HG02678 (cell line): ENCODE results near the gene ALPK1.

Source experiments
- ATAC-seq: cut with Tn5 transposase; IDR thresholded peaks from one replicate; pipeline ENCODE4 v1.9.1; 2021; ENCODE audit warnings: mild to moderate bottlenecking, moderate library complexity; ENCODE audit not compliant: unreplicated experiment

The ALPK1 gene

DNA sequence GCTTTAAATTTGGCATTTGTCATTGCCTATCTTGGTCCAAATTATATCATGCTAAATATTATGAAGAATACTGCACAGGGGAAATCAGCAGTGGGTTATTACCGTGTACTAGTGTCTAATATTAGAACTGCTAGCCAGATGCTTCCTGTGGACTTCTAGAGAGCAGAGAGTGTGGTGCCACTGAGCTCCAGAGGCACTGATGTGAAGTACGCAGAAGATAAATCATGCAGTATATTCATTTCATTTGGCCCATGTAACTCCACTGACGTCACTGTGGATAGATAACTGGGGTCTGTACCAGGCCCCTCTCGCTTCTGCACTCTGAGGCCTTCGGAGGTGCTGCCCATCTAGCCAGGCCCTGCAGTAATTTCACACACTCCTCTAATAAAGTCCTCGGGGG lies 80.0 kb downstream of the ALPK1 start:
- no peak for ATAC-seq

DNA sequence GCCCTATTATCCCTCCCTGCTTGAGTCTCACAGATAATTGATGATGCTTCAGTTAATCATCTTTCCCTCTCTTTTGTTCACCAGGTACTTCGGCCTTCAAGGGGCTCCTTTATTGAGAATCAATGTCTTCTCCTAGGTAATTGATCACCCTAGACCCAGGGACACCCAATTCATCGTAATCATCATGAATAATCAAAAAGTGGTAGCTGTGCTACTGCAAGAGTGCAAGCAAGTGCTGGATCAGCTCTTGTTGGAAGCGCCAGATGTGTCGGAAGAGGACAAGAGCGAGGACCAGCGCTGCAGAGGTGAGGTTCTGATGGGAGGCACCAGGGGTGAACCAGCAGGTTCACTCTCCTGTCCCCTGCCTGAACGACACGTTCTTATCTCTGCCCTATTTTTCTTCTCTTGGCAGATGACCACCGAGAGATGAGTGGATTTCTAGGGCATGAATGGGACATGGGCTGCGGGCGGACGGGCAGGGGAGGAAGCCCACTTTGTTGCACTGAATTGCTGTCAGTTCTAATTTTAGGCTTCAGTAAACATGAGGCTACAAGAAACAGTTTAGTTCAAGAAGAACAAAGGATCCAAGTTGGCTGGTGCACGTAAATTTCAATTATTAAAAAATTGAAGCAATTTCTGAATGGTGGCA lies 80.5 kb downstream of the ALPK1 start:
- no peak for ATAC-seq

GRCh38 chr4:112378243-112378620 lies 81.1 kb downstream of the ALPK1 start:
- ATAC-seq: no peak

DNA sequence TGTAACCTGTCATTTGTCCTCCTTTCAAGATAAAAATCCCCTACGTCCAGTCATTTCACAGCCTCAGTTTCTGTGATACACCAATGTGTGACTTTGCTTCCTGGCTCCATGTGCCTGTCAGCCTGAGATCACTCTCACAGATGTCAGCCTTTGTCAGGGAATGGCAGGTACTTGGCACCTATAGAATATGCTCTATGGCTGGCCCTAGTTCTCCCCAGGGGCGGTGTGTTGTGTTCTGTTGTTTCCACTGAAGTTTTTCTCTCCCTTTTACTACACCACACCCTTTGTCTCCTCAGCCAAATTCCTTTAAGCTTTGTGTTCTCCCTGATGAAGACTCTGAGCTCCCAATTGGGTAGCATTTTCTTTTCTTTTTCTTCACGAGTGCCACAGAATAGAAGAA lies 81.7 kb downstream of the ALPK1 start:
- ATAC-seq: no peak

DNA sequence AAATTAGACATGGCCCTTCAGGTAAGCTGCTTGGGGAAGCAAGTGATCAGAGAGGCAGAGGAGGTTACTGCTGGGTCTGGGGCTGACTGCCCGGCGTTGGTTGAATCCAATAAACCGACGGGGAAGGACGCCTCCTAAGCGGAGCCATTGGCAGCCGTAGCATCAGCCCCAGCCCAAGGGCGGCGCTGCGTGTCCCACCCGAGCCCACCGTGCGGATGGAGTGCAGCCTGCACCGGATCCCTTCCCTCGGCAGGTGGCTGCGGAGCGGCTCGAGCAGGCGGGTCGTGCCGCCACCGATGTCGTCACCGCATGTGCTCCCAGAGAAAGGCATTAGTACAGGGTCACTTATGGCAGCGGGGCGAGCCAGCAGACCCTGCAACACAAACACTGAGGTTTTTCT lies 82.1 kb downstream of the ALPK1 start:
- no peak for ATAC-seq

GRCh38 chr4:112381996-112382692 lies 85.0 kb downstream of the ALPK1 start:
- no peak for ATAC-seq

- ATAC-seq: no peak
These were observed 88.9 kb downstream of the ALPK1 start for GRCh38 chr4:112386071-112386470.

DNA sequence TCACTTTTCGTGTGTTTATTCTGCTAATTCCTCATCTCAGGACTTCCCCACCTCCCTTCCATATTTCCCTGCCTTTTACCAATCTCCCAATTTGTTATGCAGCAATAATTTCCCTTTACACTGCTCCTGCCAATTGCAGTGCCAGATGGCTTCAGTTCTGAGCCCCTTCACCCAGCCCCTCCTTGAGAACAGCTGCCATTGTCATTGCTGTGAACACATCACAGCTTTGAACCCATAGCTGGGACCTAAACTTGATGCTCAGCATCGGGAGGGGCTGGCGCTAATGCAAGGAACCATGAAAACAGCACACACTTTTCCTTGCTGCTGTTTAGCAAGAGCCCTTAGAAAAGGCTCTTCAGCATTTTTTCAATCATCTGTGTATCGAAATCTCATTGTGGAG lies 104.9 kb downstream of the ALPK1 start:
- ATAC-seq: no peak

DNA sequence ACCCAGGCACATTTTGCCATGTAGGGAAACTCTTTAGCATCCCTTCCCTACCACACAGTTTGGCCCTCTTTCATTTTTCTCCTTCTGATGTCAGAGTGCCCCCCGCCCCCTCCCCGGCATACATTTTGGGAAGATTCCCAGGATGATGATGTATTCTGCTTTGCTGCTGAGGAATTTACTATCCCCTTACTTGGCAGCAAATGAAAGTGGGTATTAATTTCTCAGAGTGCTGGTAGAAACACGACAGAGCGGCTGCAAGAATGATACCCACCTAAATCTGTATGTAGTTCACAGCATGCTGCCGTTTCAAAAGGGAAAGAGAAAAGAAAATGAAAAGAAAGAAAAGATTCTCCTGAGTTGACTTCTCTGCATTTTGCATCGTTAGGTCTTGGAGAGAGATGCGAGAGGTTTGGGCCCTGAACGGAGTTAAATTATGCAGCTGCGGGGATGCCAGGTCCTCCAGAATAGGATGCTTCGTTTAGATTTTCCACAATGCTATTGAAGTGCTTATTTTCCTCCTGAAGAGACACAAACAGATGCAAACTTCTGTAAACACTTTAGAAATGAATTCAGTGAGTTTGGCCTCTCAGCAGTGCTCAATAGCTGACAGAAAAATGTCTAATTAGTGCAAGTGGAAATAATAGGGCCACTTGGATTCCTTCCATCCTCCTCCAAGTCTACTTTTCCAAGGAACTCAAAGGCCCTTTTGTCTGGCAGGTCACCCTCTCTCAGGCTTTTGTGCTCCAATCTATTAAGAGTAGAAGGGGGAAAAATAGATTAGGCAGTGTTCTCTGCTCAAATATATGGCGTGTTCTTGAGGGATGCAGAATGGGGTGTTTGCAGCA lies 106.2 kb downstream of the ALPK1 start:
- ATAC-seq: no peak

- ATAC-seq: no peak
These were observed 113.2 kb downstream of the ALPK1 start for GRCh38 chr4:112410364-112410763.

DNA sequence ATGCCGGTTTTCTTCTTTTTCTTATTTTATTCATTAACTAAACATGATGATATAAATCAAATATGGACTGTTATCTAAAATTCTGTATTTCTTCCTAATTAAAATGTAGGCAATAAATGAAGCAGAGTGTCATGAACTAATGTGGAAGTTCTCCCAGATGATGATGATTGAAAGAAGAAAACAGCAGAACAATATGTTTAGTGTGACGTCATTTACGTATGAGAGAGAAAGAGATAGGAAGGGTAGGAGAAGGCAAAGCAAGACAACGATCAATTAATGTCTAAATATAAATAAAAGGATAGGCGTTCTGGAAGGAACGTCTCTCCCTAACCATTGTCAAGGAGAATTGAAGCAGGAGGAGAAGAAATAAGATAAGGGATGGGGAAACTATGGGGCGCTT lies 113.6 kb downstream of the ALPK1 start:
- ATAC-seq: no peak

DNA sequence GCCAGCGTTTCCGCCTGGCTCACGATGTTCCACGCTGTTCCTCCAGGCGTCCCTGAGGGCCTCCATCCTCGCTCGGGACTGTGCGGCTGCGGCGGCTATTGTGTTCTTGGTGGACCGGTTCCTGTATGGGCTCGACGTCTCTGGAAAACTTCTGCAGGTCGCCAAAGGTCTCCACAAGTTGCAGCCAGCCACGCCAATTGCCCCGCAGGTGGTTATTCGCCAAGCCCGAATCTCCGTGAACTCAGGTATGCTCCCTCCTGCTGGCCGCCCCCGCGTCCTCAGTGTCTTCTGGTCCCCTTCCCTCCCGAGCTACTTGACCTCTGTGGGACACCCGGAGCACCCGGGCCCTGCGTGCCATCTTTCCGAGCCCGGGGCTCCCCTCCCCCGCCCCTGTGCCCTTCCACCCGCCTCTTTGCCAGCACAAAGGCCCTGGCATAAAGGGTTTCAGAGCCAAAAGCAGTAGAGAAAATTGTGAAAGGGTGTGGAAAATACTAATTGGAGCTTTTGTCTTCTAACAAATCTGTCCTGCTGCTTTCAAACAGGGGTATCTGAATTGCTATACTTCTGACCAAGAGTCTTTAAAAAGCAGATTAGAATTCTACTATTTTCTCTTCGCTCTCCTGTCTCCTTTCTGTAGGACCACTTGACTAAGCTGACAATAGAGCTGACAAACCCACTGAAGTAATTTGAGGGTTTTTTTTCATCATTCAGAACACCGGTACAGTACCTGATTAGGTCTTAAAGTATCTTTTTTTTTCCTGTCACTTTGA lies 114.8 kb downstream of the ALPK1 start:
- no peak for ATAC-seq

GRCh38 chr4:112416464-112416863 lies 119.3 kb downstream of the ALPK1 start:
- no peak for ATAC-seq

DNA sequence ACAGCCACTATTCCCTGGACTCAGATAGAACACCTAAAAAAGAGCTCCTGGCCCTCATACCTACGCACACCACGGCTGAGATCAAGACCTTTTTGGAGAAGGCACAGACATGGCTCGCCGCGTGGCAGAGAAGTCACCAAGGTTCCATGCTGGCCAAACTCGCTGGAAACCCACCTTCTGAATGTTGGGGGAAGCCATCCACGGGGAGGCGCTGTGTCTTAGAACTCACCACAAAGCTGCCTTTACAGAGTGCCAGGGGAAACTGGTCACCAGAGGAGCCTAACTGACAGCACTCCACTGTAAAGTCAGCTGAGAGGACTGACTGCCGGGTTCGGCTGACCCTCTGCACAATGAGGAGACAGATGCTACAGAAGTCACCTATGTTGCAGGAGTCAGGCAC lies 120.9 kb downstream of the ALPK1 start:
- ATAC-seq: no peak

GRCh38 chr4:112421911-112422310 lies 124.7 kb downstream of the ALPK1 start:
- no peak for ATAC-seq

DNA sequence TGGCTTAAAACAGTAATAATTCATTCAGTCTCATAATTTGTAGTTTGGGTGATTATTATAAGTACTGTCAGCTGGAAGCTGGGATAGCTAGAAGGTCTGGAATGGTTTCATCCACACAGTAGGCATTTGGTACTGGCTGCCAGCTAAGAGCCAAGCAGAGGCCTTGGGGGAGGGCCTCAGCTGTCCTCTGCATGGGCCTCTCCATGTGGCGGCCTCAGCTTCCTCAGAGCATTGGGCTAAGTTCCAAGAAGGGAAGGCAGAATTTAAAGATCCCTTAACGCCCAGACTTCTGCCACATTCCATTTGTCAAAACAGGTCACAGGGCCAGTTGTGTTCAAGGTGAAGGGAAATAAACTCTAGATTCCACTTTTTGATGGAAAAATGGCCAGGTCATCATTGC lies 125.5 kb downstream of the ALPK1 start:
- no peak for ATAC-seq

DNA sequence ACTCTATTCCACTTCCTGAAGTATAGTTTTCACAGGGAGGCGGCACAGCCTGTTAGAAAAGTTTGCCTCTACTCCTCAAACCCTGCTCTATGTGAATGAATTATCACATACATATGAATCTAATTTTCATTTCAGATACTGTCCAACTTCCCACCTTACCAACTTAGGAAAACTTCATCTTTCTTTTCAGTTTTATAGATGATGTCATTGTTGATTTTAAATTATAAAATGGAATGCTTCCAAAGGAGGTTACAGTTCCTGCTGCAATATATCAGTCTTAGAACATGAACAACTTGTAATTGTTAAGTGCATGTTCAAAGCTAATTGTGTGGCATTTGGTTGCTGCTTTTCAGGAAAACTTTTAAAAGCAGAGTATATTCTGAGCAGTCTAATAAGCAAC lies 126.4 kb downstream of the ALPK1 start:
- ATAC-seq: no peak

DNA sequence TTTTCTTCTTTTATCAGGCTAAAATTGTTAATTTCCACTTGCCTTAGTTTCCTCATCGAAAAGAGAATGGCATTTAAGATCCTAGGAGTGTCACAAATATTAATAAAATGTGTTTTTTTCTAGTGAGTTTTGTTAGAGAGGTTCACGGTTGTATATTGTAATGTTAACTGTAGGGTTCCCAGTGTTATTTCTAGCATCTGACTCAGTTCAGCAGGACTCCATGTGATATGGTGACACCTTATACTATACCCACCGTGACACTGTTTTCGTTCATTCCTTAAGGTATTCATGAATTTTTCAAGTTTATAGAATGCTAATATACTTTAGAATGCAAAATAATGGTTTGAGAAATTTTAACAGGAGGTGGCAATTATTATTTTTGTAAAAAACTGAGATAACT lies 128.7 kb downstream of the ALPK1 start:
- no peak for ATAC-seq

GRCh38 chr4:112426416-112426815 lies 129.2 kb downstream of the ALPK1 start:
- no peak for ATAC-seq

- ATAC-seq: no peak
These were observed 134.0 kb downstream of the ALPK1 start for GRCh38 chr4:112431158-112431557.

- ATAC-seq: no peak
These were observed 139.8 kb downstream of the ALPK1 start for GRCh38 chr4:112436987-112437386.
